ENCODE results near the gene LAMA3.
"Not testable (repeated sequence)": the region's sequence is repeated elsewhere in the genome, so short reads cannot be mapped to it uniquely, and the experiment has no call there.

Gene LAMA3

GRCh38 chr18:23727707-23728493 is 38.6 kb downstream of the LAMA3 start:
- no peak for DNase-seq (ENCODE audit: low read depth in 2 of 2)

GRCh38 chr18:23730857-23731256 is 41.6 kb downstream of the LAMA3 start:
- no peak for DNase-seq (ENCODE audit: low read depth in 2 of 2)

DNA sequence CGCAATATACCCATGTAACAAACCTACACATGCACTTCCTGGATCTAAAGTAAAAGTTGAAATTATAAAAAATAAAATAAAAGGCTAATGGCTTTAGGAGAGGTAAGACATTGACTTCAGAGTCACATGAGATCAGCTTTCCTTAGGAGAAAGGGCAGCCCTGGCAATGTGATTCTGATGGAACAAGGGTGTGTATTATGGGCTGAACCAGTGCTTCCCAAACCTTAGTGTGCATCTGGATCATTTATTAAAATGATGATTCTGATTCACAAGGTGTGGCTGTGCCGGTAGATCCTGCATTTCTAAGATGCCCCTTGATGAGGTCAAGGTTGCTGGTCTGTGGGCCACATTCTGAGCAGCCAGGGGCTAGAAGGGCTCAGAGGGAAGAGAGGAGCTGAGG is 42.6 kb downstream of the LAMA3 start:
- DNase-seq (ENCODE audit: low read depth in 2 of 2), result no peak

DNA sequence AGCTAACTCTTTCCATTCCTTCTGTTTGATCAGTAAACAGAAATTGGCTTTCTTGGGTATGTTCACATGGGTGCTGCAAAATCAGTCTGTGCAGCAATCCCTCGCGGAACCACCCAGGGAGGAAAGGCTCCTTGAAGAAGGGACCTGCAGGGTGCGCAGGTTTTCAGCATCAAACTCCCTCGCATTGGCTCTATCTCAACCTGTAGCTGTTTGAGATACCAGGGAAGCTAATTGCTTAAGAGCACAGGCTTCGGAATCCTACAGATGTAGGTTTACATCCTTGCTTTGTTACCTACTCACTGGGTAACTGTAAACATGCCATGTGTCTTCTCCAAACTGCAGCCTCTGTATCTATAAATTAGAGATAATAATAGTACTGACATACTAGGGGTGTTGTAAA is 43.2 kb downstream of the LAMA3 start:
- no peak for DNase-seq (ENCODE audit: low read depth in 2 of 2)

DNA sequence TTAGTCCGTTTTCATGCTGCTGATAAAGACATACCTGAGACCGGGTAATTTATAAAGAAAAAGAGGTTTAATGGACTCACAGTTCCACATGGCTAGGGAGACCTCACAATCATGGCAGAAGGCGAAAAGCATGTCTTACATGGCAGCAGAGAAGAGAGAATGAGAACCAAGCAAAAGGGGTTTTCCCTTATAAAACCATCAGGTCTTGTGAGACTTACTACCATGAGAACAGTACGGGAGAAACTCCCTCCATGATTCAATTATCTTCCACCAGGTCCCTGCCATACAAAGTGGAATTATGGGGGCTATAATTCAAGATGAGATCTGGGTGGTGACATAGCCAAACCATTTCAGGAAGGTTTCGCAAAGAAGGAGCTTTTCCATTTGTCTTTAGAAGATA is 44.0 kb downstream of the LAMA3 start:
- not testable (repeated sequence) for DNase-seq (ENCODE audit: low read depth in 2 of 2)

GRCh38 chr18:23733895-23734294 is 44.6 kb downstream of the LAMA3 start:
- DNase-seq (ENCODE audit: low read depth in 2 of 2), result no peak

DNA sequence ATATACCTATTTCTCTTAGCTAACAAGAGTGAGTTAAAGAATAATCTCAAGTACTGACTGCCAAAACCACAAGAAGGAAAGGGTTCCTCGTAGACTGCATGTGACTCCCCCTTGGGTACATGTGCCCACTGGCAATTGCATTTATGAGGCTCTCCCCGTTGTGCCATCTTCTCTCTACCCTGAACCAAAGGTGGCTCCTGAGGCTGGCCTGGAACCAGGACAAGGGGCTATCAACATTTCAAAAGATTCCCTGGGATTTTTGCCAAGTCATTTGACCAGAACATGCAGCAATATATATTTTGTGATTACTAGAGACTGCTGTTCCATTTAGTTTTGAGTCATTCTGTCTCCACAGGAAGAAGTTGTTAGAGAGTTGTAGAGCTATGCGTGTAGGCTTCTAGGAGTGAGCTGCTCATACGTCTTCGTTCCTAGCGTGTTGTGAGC is 45.8 kb downstream of the LAMA3 start:
- DNase-seq (ENCODE audit: low read depth in 2 of 2), result no peak

GRCh38 chr18:23737578-23737977 is 48.3 kb downstream of the LAMA3 start:
- DNase-seq (ENCODE audit: low read depth in 2 of 2), result no peak

DNA sequence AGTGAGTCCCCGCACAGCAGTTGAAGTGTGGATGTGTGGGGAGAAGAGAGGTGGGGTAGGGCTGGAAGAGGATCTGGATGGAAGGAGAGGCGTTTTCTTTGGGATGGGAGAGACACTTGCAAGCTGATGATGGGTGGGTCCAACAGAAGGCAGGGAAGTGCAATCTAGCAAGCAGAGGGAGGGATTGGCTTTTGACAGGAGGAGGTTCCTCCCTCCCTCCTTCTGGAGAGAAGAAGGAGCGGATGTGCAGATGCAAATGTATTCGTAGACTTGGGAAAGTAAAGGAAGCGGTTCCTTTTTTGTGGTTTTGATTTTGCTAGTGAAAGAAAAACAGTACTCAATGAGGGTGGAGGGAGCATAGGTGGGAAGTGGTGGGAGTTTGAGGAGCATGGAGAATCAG is 48.9 kb downstream of the LAMA3 start:
- no peak for DNase-seq (ENCODE audit: low read depth in 2 of 2)

DNA sequence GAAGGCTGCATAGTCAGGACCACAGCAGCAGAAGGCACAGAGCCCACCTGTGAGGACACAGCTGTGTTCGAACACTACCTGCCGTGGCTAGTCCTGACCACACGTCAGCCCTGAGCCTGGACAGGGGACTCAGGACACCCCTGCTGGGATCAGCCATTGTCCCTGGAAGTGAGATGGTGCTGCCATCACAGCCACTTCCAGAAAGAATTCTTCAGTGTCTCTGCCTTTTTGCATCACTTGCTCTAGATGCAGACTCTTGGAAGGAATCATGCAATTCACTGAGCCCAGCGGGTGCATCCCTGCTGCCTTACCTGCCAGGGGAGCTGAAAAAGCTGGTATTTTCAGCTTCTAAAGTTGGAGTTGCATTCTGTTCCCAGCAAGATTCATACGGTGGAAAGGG is 49.3 kb downstream of the LAMA3 start:
- DNase-seq (ENCODE audit: low read depth in 2 of 2), result no peak

- DNase-seq (ENCODE audit: low read depth in 2 of 2), result no peak
These were observed 51.0 kb downstream of the LAMA3 start for GRCh38 chr18:23740105-23740830.

GRCh38 chr18:23741967-23742366 is 52.7 kb downstream of the LAMA3 start:
- DNase-seq (ENCODE audit: low read depth in 2 of 2), result not testable (repeated sequence)

DNA sequence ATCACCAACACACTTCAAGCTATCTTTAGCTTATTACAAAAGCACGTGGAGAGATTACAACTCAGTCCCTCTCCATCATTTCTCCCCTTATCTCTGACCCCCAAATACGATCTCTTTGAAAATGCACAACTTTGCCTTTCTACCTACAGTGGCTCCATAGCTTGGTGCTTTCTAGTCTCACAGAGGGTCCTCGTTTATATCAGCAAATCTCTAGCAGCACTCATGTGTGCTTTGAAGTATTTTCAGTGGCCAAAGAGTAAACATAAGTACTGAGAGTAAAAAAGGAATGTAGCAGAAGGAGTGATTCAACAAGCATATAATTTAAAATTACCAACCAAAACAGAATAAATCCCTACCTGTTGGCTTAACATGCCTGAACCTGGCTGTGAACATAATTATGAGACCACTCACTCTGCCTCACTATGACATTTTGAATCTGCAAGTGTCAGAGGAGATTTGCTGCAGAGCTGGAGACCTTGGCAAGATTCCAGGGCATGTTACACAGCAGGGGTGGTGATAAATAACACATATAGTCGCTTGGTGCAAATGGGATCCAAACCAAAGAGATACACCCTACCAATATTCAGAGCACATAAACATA is 54.6 kb downstream of the LAMA3 start:
- no peak for DNase-seq (ENCODE audit: low read depth in 2 of 2)

- no peak for DNase-seq (ENCODE audit: low read depth in 2 of 2)
These were observed 56.1 kb downstream of the LAMA3 start for GRCh38 chr18:23745366-23745765.

DNA sequence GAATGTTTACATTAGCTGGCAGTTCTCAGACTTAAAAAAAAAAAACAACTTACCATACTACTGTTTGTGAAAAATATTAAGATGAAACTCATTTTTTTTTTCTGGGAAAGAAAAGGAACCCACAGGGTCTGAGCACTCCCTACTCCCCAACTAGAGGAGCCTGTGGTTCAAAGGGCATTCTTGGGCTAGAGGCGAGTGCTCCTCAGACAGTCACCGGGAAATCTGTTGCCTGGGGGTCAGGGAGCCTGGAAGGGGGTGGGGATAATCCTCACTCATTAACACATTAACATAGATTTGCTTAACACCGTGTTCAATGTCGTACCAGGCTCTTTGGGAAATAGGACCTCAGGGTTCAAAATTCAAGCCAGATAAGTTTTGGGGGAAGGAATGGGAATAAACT is 57.6 kb downstream of the LAMA3 start:
- no peak for DNase-seq (ENCODE audit: low read depth in 2 of 2)

DNA sequence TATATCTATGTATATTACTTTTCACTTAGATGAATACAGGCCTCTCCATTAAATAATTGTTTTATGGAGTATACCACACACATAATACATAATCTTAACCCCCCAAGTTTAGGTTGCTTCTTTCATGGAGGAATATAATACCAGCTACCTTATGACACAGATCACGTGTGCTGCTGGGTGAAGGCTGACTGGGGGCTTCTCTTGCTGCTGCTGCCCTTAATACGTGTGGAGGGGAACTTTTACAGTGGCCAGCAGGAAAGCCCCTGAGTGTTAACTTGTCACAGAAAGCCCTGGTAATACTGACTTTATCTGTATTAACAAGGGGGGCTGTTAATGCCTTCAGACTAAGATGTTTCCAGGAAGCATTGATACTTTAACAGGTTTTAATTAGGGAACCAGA is 63.1 kb downstream of the LAMA3 start:
- DNase-seq (ENCODE audit: low read depth in 2 of 2), result no peak

- no peak for DNase-seq (ENCODE audit: low read depth in 2 of 2)
These were observed 63.5 kb downstream of the LAMA3 start for GRCh38 chr18:23752796-23753195.

- DNase-seq (ENCODE audit: low read depth in 2 of 2), result no peak
These were observed 67.6 kb downstream of the LAMA3 start for GRCh38 chr18:23756590-23757436.

DNA sequence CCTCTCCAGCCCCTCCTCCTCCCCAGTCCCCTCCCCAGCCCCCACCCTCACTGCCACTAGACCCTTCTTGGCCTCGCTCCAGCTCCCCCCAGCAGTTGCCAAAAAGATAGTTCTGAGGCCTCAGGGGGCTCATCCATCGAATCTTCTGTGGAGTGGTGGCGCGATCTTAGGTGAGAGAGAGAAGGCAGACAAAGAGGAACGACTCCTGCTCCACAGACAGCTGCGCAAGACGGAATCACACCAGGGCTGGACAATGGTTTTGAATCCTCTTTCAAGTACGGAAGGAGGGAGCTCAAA is 68.1 kb downstream of the LAMA3 start:
- no peak for DNase-seq (ENCODE audit: low read depth in 2 of 2)

- DNase-seq (ENCODE audit: low read depth in 2 of 2), result no peak
These were observed 69.0 kb downstream of the LAMA3 start for GRCh38 chr18:23758281-23758680.

GRCh38 chr18:23761941-23762340 is 72.7 kb downstream of the LAMA3 start:
- no peak for DNase-seq (ENCODE audit: low read depth in 2 of 2)

- no peak for DNase-seq (ENCODE audit: low read depth in 2 of 2)
These were observed 74.1 kb downstream of the LAMA3 start for GRCh38 chr18:23763343-23763742.

Measured in stimulated activated CD4-positive, alpha-beta T cell treated with anti-CD3 and anti-CD28 coated beads, Interleukin-1b, Interleukin-23, amount 100 ng/mL, for 1 hour (primary cell).